ENCODE results near the gene MCRIP1.

MCRIP1 gene

DNA sequence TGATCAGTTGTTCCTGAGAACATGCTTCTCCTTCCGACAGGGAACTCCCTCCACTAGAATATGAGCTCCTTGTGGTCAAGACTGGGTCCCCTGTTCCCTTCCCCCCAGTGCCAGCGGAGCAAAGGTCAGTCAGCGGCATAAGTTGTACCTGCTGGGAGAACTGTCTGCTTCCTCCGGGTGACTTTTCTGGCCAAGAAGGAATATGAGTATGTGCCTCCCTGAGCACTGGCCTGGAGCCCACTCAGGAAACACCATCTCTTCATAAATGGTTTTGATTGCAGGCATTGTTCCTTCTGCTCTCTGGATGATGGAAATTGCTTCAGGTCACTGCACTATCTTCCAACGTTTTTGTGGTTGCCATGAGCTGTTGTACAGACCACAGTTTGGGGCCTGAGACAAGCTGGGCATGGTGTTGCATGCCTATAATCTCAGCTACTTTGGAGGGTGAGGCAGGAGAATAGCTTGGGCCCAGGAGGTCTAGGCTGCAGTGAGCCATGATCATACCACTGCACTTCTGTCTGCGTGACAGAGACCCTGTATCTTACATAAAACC, 30.1 kb upstream of the MCRIP1 start:
- H3K36me3 ChIP-seq (ENCODE audit: insufficient read depth, low read length): peaks cover 53% of the 10 kb centered on the region

GRCh38 chr17:81860756-81861568, 27.9 kb upstream of the MCRIP1 start:
- Histone ChIP-seq H3K9me3 (ENCODE audit: low read length) (no peaks in the 10 kb centered on the region), H3K9ac (ENCODE audit: low read length) (peak overlapping the region; percentile 67), H3F3A (ENCODE audit: insufficient read depth, low read length) (no peaks in the 10 kb centered on the region), H3K4me1 (ENCODE audit: insufficient read depth, low read length, severe bottlenecking) (peaks cover 43% of the 10 kb centered on the region), H3K36me3 (ENCODE audit: insufficient read depth, low read length) (peaks cover 54% of the 10 kb centered on the region), H3K27ac (ENCODE audit: low read depth, low read length, poor library complexity, severe bottlenecking) (peak overlapping the region; percentile 47), H3K4me3 (ENCODE audit: low read depth, low read length, poor library complexity, severe bottlenecking) (peak overlapping the region; percentile 66), H4K20me1 (ENCODE audit: insufficient read depth, low read length) (no peaks in the 10 kb centered on the region), H3K4me2 (ENCODE audit: low read length) (peak overlapping the region; percentile 59), H2AFZ (ENCODE audit: low read length) (no peak overlapping the region), H3K79me2 (ENCODE audit: insufficient read depth, low read length) (peaks cover 32% of the 10 kb centered on the region), H3K27me3 (ENCODE audit: insufficient read depth, low read length) (no peaks in the 10 kb centered on the region), H3K9me2 (ENCODE audit: low read depth, low read length) (no peaks in the 10 kb centered on the region)
- TF ChIP-seq CTCF (IDR thresholded peaks at IDR 0.05; ENCODE audit: low read length): no peak
- no peak for TF ChIP-seq EZH2 (IDR thresholded peaks at IDR 0.05; ENCODE audit: borderline replicate concordance, low read length)

More for the DNA sequence above, 30.1 kb upstream of the MCRIP1 start:
- no peaks in the 10 kb centered on the region for H3K9me2 ChIP-seq (ENCODE audit: low read depth, low read length)
- H3K4me2 ChIP-seq (ENCODE audit: low read length): peak overlapping the region; percentile 22; the same call in 1 of the 2 replicates
- no peak for TF ChIP-seq CTCF (IDR thresholded peaks at IDR 0.05; ENCODE audit: low read length)
- no peak for TF ChIP-seq EZH2 (IDR thresholded peaks at IDR 0.05; ENCODE audit: borderline replicate concordance, low read length)
- peaks cover 64% of the 10 kb centered on the region for H3K4me1 ChIP-seq (ENCODE audit: insufficient read depth, low read length, severe bottlenecking)
- no peaks in the 10 kb centered on the region for H3K27me3 ChIP-seq (ENCODE audit: insufficient read depth, low read length)
- H3K27ac ChIP-seq (ENCODE audit: low read depth, low read length, poor library complexity, severe bottlenecking): peak overlapping the region; percentile 36
- no peaks in the 10 kb centered on the region for H3K9me3 ChIP-seq (ENCODE audit: low read length)
- H2AFZ ChIP-seq (ENCODE audit: low read length): no peak overlapping the region
- H3K4me3 ChIP-seq (ENCODE audit: low read depth, low read length, poor library complexity, severe bottlenecking): no peak overlapping the region
- H3F3A ChIP-seq (ENCODE audit: insufficient read depth, low read length): no peaks in the 10 kb centered on the region
- H3K79me2 ChIP-seq (ENCODE audit: insufficient read depth, low read length): peaks cover 24% of the 10 kb centered on the region
- H4K20me1 ChIP-seq (ENCODE audit: insufficient read depth, low read length): no peaks in the 10 kb centered on the region
- no peak overlapping the region; the same call in 1 of the 2 replicates for H3K9ac ChIP-seq (ENCODE audit: low read length)

DNA sequence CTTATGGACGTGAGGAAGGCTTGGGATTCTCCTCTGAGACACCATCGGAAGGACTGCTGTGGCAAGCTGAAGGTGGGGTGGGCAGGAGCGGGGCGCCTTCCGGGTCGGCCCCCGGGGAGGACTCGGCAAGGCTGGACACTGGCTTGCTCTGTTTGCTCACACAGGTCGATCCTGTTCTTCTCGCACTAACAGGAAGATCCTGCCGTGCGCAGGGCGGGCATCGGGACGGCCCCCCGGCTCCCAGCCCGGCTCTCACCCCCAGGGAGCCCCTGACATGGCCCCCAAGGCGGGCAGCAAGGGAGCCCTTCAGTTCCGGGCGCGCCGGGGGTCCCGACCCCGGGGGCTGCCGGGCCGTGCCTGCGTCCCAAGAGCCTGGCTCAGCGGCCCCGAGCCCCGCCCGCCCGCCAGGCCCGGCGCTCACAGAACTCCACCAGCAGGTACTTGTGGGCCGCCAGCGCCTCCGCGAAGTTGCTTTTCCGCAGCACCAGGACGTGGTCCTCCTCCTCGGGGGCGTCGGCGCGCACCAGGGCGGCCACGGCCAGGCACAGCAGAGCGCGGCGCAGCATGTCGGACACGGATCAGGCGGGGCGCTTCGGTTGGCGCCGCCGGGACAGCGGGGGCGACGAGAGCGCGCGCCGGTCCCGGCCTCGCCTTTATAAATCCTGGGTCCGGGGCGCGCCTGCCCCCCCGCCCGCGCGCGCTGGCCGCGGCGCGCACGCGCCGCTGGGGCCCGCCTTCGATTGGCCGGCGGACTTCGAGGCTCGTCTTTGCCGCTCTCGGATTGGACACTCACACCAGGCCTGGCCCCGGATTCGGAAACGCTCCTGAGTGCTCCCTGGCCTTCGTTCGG, 27.0 kb upstream of the MCRIP1 start, which contains the start of gene P4HB:
TSS of gene P4HB (minus strand) at position 630 of the 850 bp plus-strand sequence. CDS start at position 566, 64 bp downstream.
- peak within 1 kb of the TSS; percentile 98 for H3K4me3 ChIP-seq (ENCODE audit: low read depth, low read length, poor library complexity, severe bottlenecking)
- no peaks in the 10 kb centered on the region for H3K27me3 ChIP-seq (ENCODE audit: insufficient read depth, low read length)
- peaks cover 36% of the 10 kb centered on the region for H3K4me1 ChIP-seq (ENCODE audit: insufficient read depth, low read length, severe bottlenecking)
- H3K36me3 ChIP-seq (ENCODE audit: insufficient read depth, low read length): peaks cover 54% of the 10 kb centered on the region
- no peak for TF ChIP-seq EZH2 (IDR thresholded peaks at IDR 0.05; ENCODE audit: borderline replicate concordance, low read length)
- no peak for TF ChIP-seq CTCF (IDR thresholded peaks at IDR 0.05; ENCODE audit: low read length)
- H3K9me2 ChIP-seq (ENCODE audit: low read depth, low read length): no peaks in the 10 kb centered on the region
- H3K4me2 ChIP-seq (ENCODE audit: low read length): peak within 1 kb of the TSS; percentile 98
- no peak within 1 kb of the TSS for H2AFZ ChIP-seq (ENCODE audit: low read length)
- H3K9ac ChIP-seq (ENCODE audit: low read length): peak within 1 kb of the TSS; percentile 99
- no peaks in the 10 kb centered on the region for H3F3A ChIP-seq (ENCODE audit: insufficient read depth, low read length)
- no peaks in the 10 kb centered on the region for H3K9me3 ChIP-seq (ENCODE audit: low read length)
- peak within 1 kb of the TSS; percentile 47 for H3K27ac ChIP-seq (ENCODE audit: low read depth, low read length, poor library complexity, severe bottlenecking)
- H4K20me1 ChIP-seq (ENCODE audit: insufficient read depth, low read length): no peaks in the 10 kb centered on the region
- peaks cover 32% of the 10 kb centered on the region for H3K79me2 ChIP-seq (ENCODE audit: insufficient read depth, low read length)

Data from OCI-LY1 (cell line).